ENCODE results near the gene SETBP1. TPM values are rescaled to one million over a fixed set of nuclear protein-coding genes. Genes with fewer than 3 reads are reported as not detected.

The SETBP1 gene
- total RNA-seq, 1 experiment from 2014 or later, result 3.4 TPM

DNA sequence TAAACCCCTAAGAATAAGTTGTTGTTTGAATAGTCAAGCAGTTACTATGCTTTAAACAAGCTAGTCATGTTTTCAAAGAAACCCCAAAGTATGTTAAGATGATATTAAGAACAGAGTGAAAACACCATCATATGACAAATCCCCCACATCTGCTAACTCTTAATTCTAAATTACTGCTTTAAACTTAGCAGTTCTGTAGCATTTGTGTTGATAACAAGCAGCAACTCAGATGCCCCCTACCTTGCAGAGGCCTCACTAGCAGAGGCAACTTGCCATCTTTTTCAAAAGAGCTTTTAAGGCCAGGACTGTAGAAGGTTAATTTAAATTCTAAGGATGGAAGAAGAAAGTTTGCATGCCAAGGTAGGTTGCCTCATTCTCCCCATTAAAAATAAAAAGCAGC is 376.2 kb downstream of the SETBP1 start:
- Histone ChIP-seq H2AFZ (ENCODE audit: low read length) (no peak overlapping the region), H3K9me3 (ENCODE audit: low read length) (no peaks in the 10 kb centered on the region), H3K27me3 (ENCODE audit: low read length) (no peaks in the 10 kb centered on the region), H3K79me2 (ENCODE audit: low read length) (no peaks in the 10 kb centered on the region), H3K4me2 (ENCODE audit: low read depth, low read length, poor library complexity, severe bottlenecking) (no peak overlapping the region), H3K9ac (ENCODE audit: low read length) (no peak overlapping the region), H3K27ac (ENCODE audit: low read length) (no peak overlapping the region), H4K20me1 (ENCODE audit: insufficient read depth, low read depth, low read length) (no peaks in the 10 kb centered on the region), H3K4me3 (ENCODE audit: low read length) (no peak overlapping the region), H3K4me1 (ENCODE audit: low read length) (peaks cover 6% of the 10 kb centered on the region), H3K9me2 (replicated peaks; ENCODE audit: insufficient read depth, low read length) (no peaks in the 10 kb centered on the region), H3K36me3 (ENCODE audit: insufficient read depth, low read length) (no peaks in the 10 kb centered on the region)
- DNase-seq, result no peak

- Histone ChIP-seq H3K27ac (ENCODE audit: low read length) (no peak overlapping the region), H4K20me1 (ENCODE audit: insufficient read depth, low read depth, low read length) (no peaks in the 10 kb centered on the region), H3K79me2 (ENCODE audit: low read length) (no peaks in the 10 kb centered on the region), H3K4me2 (ENCODE audit: low read depth, low read length, poor library complexity, severe bottlenecking) (no peak overlapping the region), H3K27me3 (ENCODE audit: low read length) (no peaks in the 10 kb centered on the region), H3K4me3 (ENCODE audit: low read length) (no peak overlapping the region), H3K36me3 (ENCODE audit: insufficient read depth, low read length) (no peaks in the 10 kb centered on the region), H3K4me1 (ENCODE audit: low read length) (peaks cover 6% of the 10 kb centered on the region), H3K9me2 (replicated peaks; ENCODE audit: insufficient read depth, low read length) (no peaks in the 10 kb centered on the region), H3K9ac (ENCODE audit: low read length) (no peak overlapping the region), H2AFZ (ENCODE audit: low read length) (no peak overlapping the region), H3K9me3 (ENCODE audit: low read length) (no peaks in the 10 kb centered on the region)
- no peak for DNase-seq
Measured at GRCh38 chr18:45057955-45058600, 377.4 kb downstream of the SETBP1 start.

DNA sequence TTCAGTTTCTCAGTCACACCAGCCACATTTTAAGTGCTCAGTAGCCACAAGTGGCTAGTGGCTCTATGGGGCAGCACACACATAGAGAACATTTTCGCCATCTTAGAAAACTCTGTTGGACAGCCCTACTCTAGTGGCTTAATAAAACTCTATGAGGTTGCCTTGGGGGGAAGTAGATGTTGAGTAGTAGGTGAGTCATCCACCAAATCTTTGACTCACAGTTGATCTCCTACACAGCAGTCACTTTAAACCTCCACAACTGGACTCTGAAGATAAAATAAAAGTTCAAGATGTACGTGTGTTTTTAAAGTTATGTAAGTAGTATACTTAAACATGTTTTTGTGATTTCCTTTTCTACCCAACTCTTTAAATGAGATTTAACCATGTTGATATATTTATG is 379.0 kb downstream of the SETBP1 start:
- Histone ChIP-seq H3K79me2 (ENCODE audit: low read length) (no peaks in the 10 kb centered on the region), H3K9me2 (replicated peaks; ENCODE audit: insufficient read depth, low read length) (no peaks in the 10 kb centered on the region), H3K27ac (ENCODE audit: low read length) (no peak overlapping the region), H3K9me3 (ENCODE audit: low read length) (no peaks in the 10 kb centered on the region), H3K9ac (ENCODE audit: low read length) (no peak overlapping the region), H3K4me1 (ENCODE audit: low read length) (peaks cover 6% of the 10 kb centered on the region), H3K36me3 (ENCODE audit: insufficient read depth, low read length) (no peaks in the 10 kb centered on the region), H4K20me1 (ENCODE audit: insufficient read depth, low read depth, low read length) (no peaks in the 10 kb centered on the region), H3K27me3 (ENCODE audit: low read length) (no peaks in the 10 kb centered on the region), H3K4me3 (ENCODE audit: low read length) (no peak overlapping the region), H2AFZ (ENCODE audit: low read length) (no peak overlapping the region), H3K4me2 (ENCODE audit: low read depth, low read length, poor library complexity, severe bottlenecking) (no peak overlapping the region)
- no peak for DNase-seq

GRCh38 chr18:45060102-45060501 is 379.4 kb downstream of the SETBP1 start:
- H3K9me3 ChIP-seq (ENCODE audit: low read length), result no peaks in the 10 kb centered on the region
- DNase-seq, result no peak
- no peaks in the 10 kb centered on the region for H3K36me3 ChIP-seq (ENCODE audit: insufficient read depth, low read length)
- no peak overlapping the region for H3K9ac ChIP-seq (ENCODE audit: low read length)
- no peak overlapping the region for H3K27ac ChIP-seq (ENCODE audit: low read length)
- H3K27me3 ChIP-seq (ENCODE audit: low read length), result no peaks in the 10 kb centered on the region
- H3K4me1 ChIP-seq (ENCODE audit: low read length), result peaks cover 6% of the 10 kb centered on the region
- H3K4me2 ChIP-seq (ENCODE audit: low read depth, low read length, poor library complexity, severe bottlenecking), result no peak overlapping the region
- H4K20me1 ChIP-seq (ENCODE audit: insufficient read depth, low read depth, low read length), result no peaks in the 10 kb centered on the region
- no peaks in the 10 kb centered on the region for H3K9me2 ChIP-seq (replicated peaks; ENCODE audit: insufficient read depth, low read length)
- H2AFZ ChIP-seq (ENCODE audit: low read length), result no peak overlapping the region
- no peaks in the 10 kb centered on the region for H3K79me2 ChIP-seq (ENCODE audit: low read length)
- H3K4me3 ChIP-seq (ENCODE audit: low read length), result no peak overlapping the region

DNA sequence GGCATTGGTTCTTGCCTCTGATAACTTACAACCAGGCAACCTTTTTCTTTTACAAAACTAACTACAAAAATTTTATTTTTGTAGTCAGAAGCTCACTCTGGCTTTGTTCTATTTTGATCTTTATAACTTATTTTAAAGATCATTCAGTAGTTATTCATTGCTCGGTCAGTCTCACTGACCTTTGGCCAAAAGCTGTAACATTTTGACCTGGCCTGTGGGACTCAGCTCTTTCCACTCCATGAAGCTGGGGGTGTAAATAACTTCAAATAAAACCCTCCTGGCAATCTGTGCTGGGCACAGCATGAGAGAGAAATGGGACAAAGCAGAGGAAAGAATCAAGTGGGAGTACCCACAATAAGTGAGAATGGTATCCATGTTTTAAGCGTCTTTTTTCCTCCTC is 380.7 kb downstream of the SETBP1 start:
- H3K4me3 ChIP-seq (ENCODE audit: low read length), result no peak overlapping the region
- no peaks in the 10 kb centered on the region for H4K20me1 ChIP-seq (ENCODE audit: insufficient read depth, low read depth, low read length)
- H3K27me3 ChIP-seq (ENCODE audit: low read length), result no peaks in the 10 kb centered on the region
- H2AFZ ChIP-seq (ENCODE audit: low read length), result no peak overlapping the region
- no peak overlapping the region for H3K27ac ChIP-seq (ENCODE audit: low read length)
- H3K79me2 ChIP-seq (ENCODE audit: low read length), result no peaks in the 10 kb centered on the region
- H3K9me2 ChIP-seq (replicated peaks; ENCODE audit: insufficient read depth, low read length), result no peaks in the 10 kb centered on the region
- H3K9me3 ChIP-seq (ENCODE audit: low read length), result no peaks in the 10 kb centered on the region
- DNase-seq, result no peak
- H3K36me3 ChIP-seq (ENCODE audit: insufficient read depth, low read length), result no peaks in the 10 kb centered on the region
- no peak overlapping the region for H3K9ac ChIP-seq (ENCODE audit: low read length)
- H3K4me1 ChIP-seq (ENCODE audit: low read length), result peaks cover 6% of the 10 kb centered on the region
- no peak overlapping the region for H3K4me2 ChIP-seq (ENCODE audit: low read depth, low read length, poor library complexity, severe bottlenecking)

DNA sequence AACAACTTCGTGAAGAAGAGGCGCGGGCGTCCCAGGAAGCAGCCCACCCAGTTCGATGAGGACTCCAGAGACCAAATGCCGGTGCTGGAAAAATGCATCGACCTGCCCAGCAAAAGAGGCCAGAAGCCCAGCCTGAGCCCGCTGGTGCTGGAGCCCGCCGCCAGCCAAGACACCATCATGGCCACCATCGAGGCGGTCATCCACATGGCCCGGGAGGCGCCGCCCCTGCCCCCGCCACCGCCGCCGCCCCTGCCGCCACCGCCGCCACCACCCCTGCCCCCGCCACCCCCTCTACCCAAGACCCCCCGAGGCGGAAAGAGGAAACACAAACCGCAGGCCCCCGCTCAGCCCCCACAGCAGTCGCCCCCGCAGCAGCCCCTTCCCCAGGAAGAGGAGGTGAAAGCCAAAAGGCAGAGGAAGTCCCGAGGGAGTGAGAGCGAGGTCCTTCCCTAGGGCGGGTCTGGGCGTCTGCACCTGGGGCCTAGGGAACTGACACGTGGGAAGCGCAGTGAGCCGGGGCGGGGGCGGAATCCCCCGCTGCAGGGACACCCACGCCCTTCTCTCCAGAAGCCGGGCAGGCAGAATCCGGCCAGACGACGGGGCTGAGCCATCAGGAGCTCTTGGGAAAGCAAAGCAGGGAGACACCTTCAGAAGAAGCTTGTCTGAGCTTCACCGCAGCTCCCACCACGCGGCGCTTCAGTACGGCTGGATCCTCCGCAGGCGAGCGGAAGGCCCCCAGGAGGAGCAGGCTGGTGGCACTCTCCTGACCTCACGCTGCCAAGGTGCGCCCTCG is 382.8 kb downstream of the SETBP1 start:
- DNase-seq, result no peak
- H4K20me1 ChIP-seq (ENCODE audit: insufficient read depth, low read depth, low read length), result no peaks in the 10 kb centered on the region
- no peak overlapping the region for H3K27ac ChIP-seq (ENCODE audit: low read length)
- no peaks in the 10 kb centered on the region for H3K36me3 ChIP-seq (ENCODE audit: insufficient read depth, low read length)
- H2AFZ ChIP-seq (ENCODE audit: low read length), result no peak overlapping the region
- H3K4me3 ChIP-seq (ENCODE audit: low read length), result no peak overlapping the region
- no peak overlapping the region for H3K4me2 ChIP-seq (ENCODE audit: low read depth, low read length, poor library complexity, severe bottlenecking)
- no peaks in the 10 kb centered on the region for H3K4me1 ChIP-seq (ENCODE audit: low read length)
- no peak overlapping the region for H3K9ac ChIP-seq (ENCODE audit: low read length)
- H3K9me3 ChIP-seq (ENCODE audit: low read length), result no peaks in the 10 kb centered on the region
- H3K79me2 ChIP-seq (ENCODE audit: low read length), result no peaks in the 10 kb centered on the region
- H3K27me3 ChIP-seq (ENCODE audit: low read length), result no peaks in the 10 kb centered on the region
- no peaks in the 10 kb centered on the region for H3K9me2 ChIP-seq (replicated peaks; ENCODE audit: insufficient read depth, low read length)

- Histone ChIP-seq H3K36me3 (ENCODE audit: insufficient read depth, low read length) (no peaks in the 10 kb centered on the region), H2AFZ (ENCODE audit: low read length) (no peak overlapping the region), H3K9me3 (ENCODE audit: low read length) (no peaks in the 10 kb centered on the region), H3K79me2 (ENCODE audit: low read length) (no peaks in the 10 kb centered on the region), H3K27me3 (ENCODE audit: low read length) (no peaks in the 10 kb centered on the region), H4K20me1 (ENCODE audit: insufficient read depth, low read depth, low read length) (no peaks in the 10 kb centered on the region), H3K4me3 (ENCODE audit: low read length) (no peak overlapping the region), H3K9me2 (replicated peaks; ENCODE audit: insufficient read depth, low read length) (no peaks in the 10 kb centered on the region), H3K4me2 (ENCODE audit: low read depth, low read length, poor library complexity, severe bottlenecking) (no peak overlapping the region), H3K9ac (ENCODE audit: low read length) (no peak overlapping the region), H3K27ac (ENCODE audit: low read length) (no peak overlapping the region), H3K4me1 (ENCODE audit: low read length) (no peaks in the 10 kb centered on the region)
- DNase-seq, result no peak
Measured at GRCh38 chr18:45066210-45066609, 385.5 kb downstream of the SETBP1 start.

- no peak overlapping the region for H3K4me2 ChIP-seq (ENCODE audit: low read depth, low read length, poor library complexity, severe bottlenecking)
- DNase-seq, result no peak
- no peak overlapping the region for H3K9ac ChIP-seq (ENCODE audit: low read length)
- H3K79me2 ChIP-seq (ENCODE audit: low read length), result no peaks in the 10 kb centered on the region
- H3K27ac ChIP-seq (ENCODE audit: low read length), result no peak overlapping the region
- H2AFZ ChIP-seq (ENCODE audit: low read length), result no peak overlapping the region
- no peak overlapping the region for H3K4me3 ChIP-seq (ENCODE audit: low read length)
- no peaks in the 10 kb centered on the region for H3K9me2 ChIP-seq (replicated peaks; ENCODE audit: insufficient read depth, low read length)
- no peaks in the 10 kb centered on the region for H3K36me3 ChIP-seq (ENCODE audit: insufficient read depth, low read length)
- no peaks in the 10 kb centered on the region for H3K4me1 ChIP-seq (ENCODE audit: low read length)
- no peaks in the 10 kb centered on the region for H3K27me3 ChIP-seq (ENCODE audit: low read length)
- H3K9me3 ChIP-seq (ENCODE audit: low read length), result no peaks in the 10 kb centered on the region
- no peaks in the 10 kb centered on the region for H4K20me1 ChIP-seq (ENCODE audit: insufficient read depth, low read depth, low read length)
Measured at GRCh38 chr18:45066886-45067285, 386.2 kb downstream of the SETBP1 start.
